HepG2 (cell line): ENCODE results near the gene OCSTAMP. TPM values are rescaled to one million over a fixed set of nuclear protein-coding genes. Genes with fewer than 3 reads are reported as not detected.

Experiments
- ATAC-seq: fragments of 200-7000 bp; cut with Tn5 transposase; 3 replicates; pipeline ENCODE4 v1.9.1; 2020; ENCODE audit warnings: mild to moderate bottlenecking, moderate library complexity
- BruUV-seq: library from RNA; stranded (reverse); fragments of 400-500 nt; replicated peaks from 2 replicates; lab custom pipeline; 2021; lab: Mats Ljungman, UMichigan
- CTCF ChIA-PET: fragments of 300-600 bp; formaldehyde crosslinking; extraction: SDS; loops from one replicate; lab custom pipeline; 2021; ENCODE audit warnings: low total read pairs, inconsistent platforms, low intra/inter-chr PET ratio; lab: Yijun Ruan, JAX
- POLR2A ChIA-PET: fragments of 350-600 bp; sonication (Branson Sonifier 250); formaldehyde crosslinking; loops from one replicate; lab custom pipeline; 2020; ENCODE audit warnings: antibody characterized with exemption, inconsistent platforms; lab: Yijun Ruan, JAX
- DNase-seq: peaks from one replicate; pipeline ENCODE4 v3.0.0-alpha.2; 2015; ENCODE audit warnings: low spot score
- FAIRE-seq: peaks from 3 replicates; lab custom pipeline; 2011; peaks lifted over from hg19 to GRCh38; lab: Jason Lieb, UNC
- H2AFZ ChIP-seq: one replicate; pipeline ENCODE4 v1.6.1; 2011; ENCODE audit warnings: low read length, inconsistent platforms
- H3K27ac ChIP-seq: fragments of 300-600 bp; 3 replicates; pipeline ENCODE4 v1.8.0; 2011; ENCODE audit warnings: mixed run types, mild to moderate bottlenecking, mixed read lengths, low read length, inconsistent platforms; ENCODE audit not compliant: insufficient read depth; ENCODE audit errors: extremely low read length
- H3K27me3 ChIP-seq, 2 experiments: fragments of 200-600 bp in 1 of 2; 2 replicates in 1 of 2; 3 replicates in 1 of 2; pipeline versions ENCODE4 v1.6.0 to v1.8.0; 2011; ENCODE audit warnings: low read length in 2 of 2, mild to moderate bottlenecking in 2 of 2, moderate library complexity in 2 of 2, inconsistent platforms in 1 of 2; ENCODE audit not compliant: insufficient read depth in 2 of 2, control insufficient read depth in 1 of 2
- H3K36me3 ChIP-seq, 2 experiments: fragments of 200-600 bp in 1 of 2; replicated peaks in 1 of 2; 2 replicates in 1 of 2; 3 replicates in 1 of 2; pipeline versions ENCODE4 v1.5.1 to v1.8.0; 2011; ENCODE audit warnings: low read length in 2 of 2, inconsistent platforms in 1 of 2; ENCODE audit not compliant: insufficient read depth in 2 of 2, control insufficient read depth in 1 of 2
- H3K4me1 ChIP-seq: 2 replicates; pipeline ENCODE4 v1.5.1; 2012; ENCODE audit warnings: low read length, inconsistent platforms; ENCODE audit not compliant: insufficient read depth
- H3K4me2 ChIP-seq: 2 replicates; pipeline ENCODE4 v1.6.0; 2011; ENCODE audit warnings: low read depth, low read length, inconsistent platforms
- H3K4me3 ChIP-seq, 3 experiments: fragments of 200-600 bp in 1 of 3; sonication (generic), shearing (Covaris generic) in 1 of 3; replicated peaks in 1 of 3; 2 replicates each; pipeline ENCODE4 v1.5.1; 2011 to 2016; ENCODE audit warnings: low read length in 3 of 3, inconsistent platforms in 2 of 3, low read depth in 2 of 3, mild to moderate bottlenecking in 2 of 3, control low read depth in 1 of 3, mixed read lengths in 1 of 3; ENCODE audit not compliant: insufficient read depth in 1 of 3
- H3K79me2 ChIP-seq: one replicate; pipeline ENCODE4 v1.6.1; 2011; ENCODE audit warnings: low read length, inconsistent platforms; ENCODE audit not compliant: insufficient read depth
- H3K9ac ChIP-seq: 2 replicates; pipeline ENCODE4 v1.6.0; 2011; ENCODE audit warnings: mild to moderate bottlenecking, low read depth, low read length, inconsistent platforms; ENCODE audit not compliant: insufficient read depth
- H3K9me3 ChIP-seq: 2 replicates; pipeline ENCODE4 v1.5.1; 2012; ENCODE audit warnings: mild to moderate bottlenecking, low read length
- H4K20me1 ChIP-seq: 2 replicates; pipeline ENCODE4 v1.6.0; 2011; ENCODE audit warnings: inconsistent platforms, mild to moderate bottlenecking, low read length, moderate library complexity; ENCODE audit not compliant: insufficient read depth
- CREB1 ChIP-seq, 2 experiments: fragments of 450-650 bp in 1 of 2; IDR thresholded peaks; 2 replicates each; pipeline ENCODE4 v1.6.1; 2016 to 2017; ENCODE audit warnings: control low read depth in 1 of 2, mild to moderate bottlenecking in 1 of 2, missing compliant biosample characterization in 1 of 2, missing genetic modification characterization in 1 of 2
- MXI1 ChIP-seq: IDR thresholded peaks from 3 replicates; pipeline ENCODE4 v1.6.1; 2012; ENCODE audit warnings: low read depth, low read length, inconsistent platforms, borderline replicate concordance
- ZMYM3 ChIP-seq: sonication (generic); formaldehyde crosslinking; IDR thresholded peaks from 2 replicates; pipeline ENCODE4 v1.5.1; 2020; ENCODE audit warnings: mild to moderate bottlenecking, missing genetic modification reagents
- ZNF589 ChIP-seq: sonication (generic); formaldehyde crosslinking; conservative IDR thresholded peaks from 2 replicates; pipeline ENCODE4 v1.8.0; 2022; ENCODE audit warnings: mild to moderate bottlenecking, moderate library complexity, missing genetic modification reagents
- ZNF629 ChIP-seq: sonication (generic); formaldehyde crosslinking; conservative IDR thresholded peaks from 2 replicates; pipeline ENCODE4 v1.5.0; 2020; ENCODE audit warnings: missing genetic modification reagents
- ZNF773 ChIP-seq: sonication (generic); formaldehyde crosslinking; IDR thresholded peaks from 2 replicates; pipeline ENCODE4 v1.4.0; 2020; ENCODE audit warnings: missing genetic modification reagents, borderline replicate concordance
- WGBS: methylation state at CpG from one replicate; pipeline ENCODE4 v1.1.6; 2017; ENCODE audit warnings: low lambda C conversion rate; 5-methylcytosine and 5-hydroxymethylcytosine counted together
- in situ Hi-C: cut with HindIII; loops from 2 replicates; pipeline ENCODE4 v1.10.0; 2017; ENCODE audit warnings: low pct_unique_long_range_greater_than_20kb; ENCODE audit not compliant: extremely low pct_ligation_motif_present
- intact Hi-C: fragments of 100-400 bp; cut with micrococcal nuclease; formaldehyde crosslinking; loops from one replicate; pipeline ENCODE4 v1.10.0; 2022; ENCODE audit not compliant: unreplicated experiment
- polyA plus RNA-seq, 8 experiments: library from polyadenylated mRNA; depleted of rRNA in 3 of 8; stranded (reverse) in 7 of 8; unstranded in 1 of 8; fragments of >200 nt; fragmentation: Illumina TruSeq in 4 of 8; extraction: Trizol in 4 of 8; gene quantifications; 2 replicates each; pipeline versions ENCODE4 v1.2.1 to v1.2.3, GENCODE V29; 2011 to 2016; ENCODE audit warnings: low read depth in 4 of 8, missing spikeins in 1 of 8, mixed read lengths in 1 of 8; ENCODE audit not compliant: insufficient read depth in 1 of 8
- total RNA-seq, 5 experiments: library from RNA; depleted of rRNA; stranded (reverse); fragments of >200 nt; fragmentation: Illumina TruSeq; extraction: Trizol; gene quantifications; 2 replicates each; pipeline ENCODE4 v1.2.3, GENCODE V29; 2016; ENCODE audit warnings: low read depth in 1 of 5

OCSTAMP gene
- total and polyA plus RNA-seq, 2 of the 13 experiments (the other 11 are each of a cell fraction or from before 2014, with no cell fraction given), result not detected

- BruUV-seq, result no TSS peak
Observed at GRCh38 chr20:46547995-46548394, 2.5 kb downstream of the OCSTAMP start.

GRCh38 chr20:46546936-46547335, 3.5 kb downstream of the OCSTAMP start:
- Histone ChIP-seq H3K4me3 (no peak overlapping the region), H3K9ac (no peak overlapping the region), H3K4me1 (peaks cover 34% of the 10 kb centered on the region), H3K79me2 (no peaks in the 10 kb centered on the region), H3K4me2 (no peak overlapping the region), H3K36me3 (no peaks in the 10 kb centered on the region), H4K20me1 (no peaks in the 10 kb centered on the region), H2AFZ (no peak overlapping the region), H3K9me3 (no peaks in the 10 kb centered on the region), H3K27ac (no peak overlapping the region), H3K27me3 (peaks cover 5 to 21% of the 10 kb centered on the region in 2 experiments; a peak in 3 of 5 replicates)
- POLR2A ChIA-PET, result no interaction called here
- in situ Hi-C loops (no loop called here), intact Hi-C loops (no loop called here)
- TF ChIP-seq CREB1 (IDR thresholded peaks at IDR 0.05) (0 out of 2 replicates have a peak, but pooled peaks have one; percentile 16), CREB1 (CRISPR knock-in tag; IDR thresholded peaks at IDR 0.05) (no peak), MXI1 (no peak)
- WGBS, result 35% methylated on average over 6 of the region's 6 CpGs
- no TSS peak for BruUV-seq
- no peak for FAIRE-seq
- no peak for ATAC-seq
- DNase-seq, result no peak
- CTCF ChIA-PET, result no interaction called here

More at GRCh38 chr20:46547995-46548394, 2.5 kb downstream of the OCSTAMP start:
- Histone ChIP-seq H3K9me3 (no peaks in the 10 kb centered on the region), H3K4me1 (peaks cover 44% of the 10 kb centered on the region), H3K9ac (no peak overlapping the region), H3K27ac (no peak overlapping the region), H3K27me3 (peaks cover 5 to 18% of the 10 kb centered on the region in 2 experiments; a peak in 3 of 5 replicates), H3K36me3 (no peaks in the 10 kb centered on the region), H2AFZ (no peak overlapping the region), H3K4me3 (no peak overlapping the region), H4K20me1 (no peaks in the 10 kb centered on the region), H3K79me2 (no peaks in the 10 kb centered on the region), H3K4me2 (no peak overlapping the region)
- ChIA-PET POLR2A (no interaction called here), CTCF (no interaction called here)
- intact Hi-C loops (no loop called here), in situ Hi-C loops (no loop called here)
- FAIRE-seq, result no peak
- 0 out of 2 replicates have a peak, but pooled peaks have one; percentile 37 for TF ChIP-seq ZNF589 (CRISPR knock-in tag)
- TF ChIP-seq ZMYM3 (CRISPR knock-in tag), result peak; percentile 58; the same call in 1 of the 2 replicates
- TF ChIP-seq ZNF773, result no peak
- peak; percentile 86 for TF ChIP-seq ZNF629
- DNase-seq, result no peak
- 41% methylated on average over 6 of the region's 6 CpGs for WGBS
- no peak for ATAC-seq
